Activated CD4-positive, alpha-beta T cell treated with anti-CD3 and anti-CD28 coated beads for 36 hours (primary cell): ENCODE measurements around the gene SKA1. TPM values are rescaled to one million over a fixed set of nuclear protein-coding genes. Genes with fewer than 3 reads are reported as not detected.

Experiments used
- ATAC-seq: fragments of 200-7000 bp; cut with Tn5 transposase; one replicate; pipeline ENCODE4 v1.10.0; 2021; ENCODE audit warnings: mild to moderate bottlenecking, moderate library complexity
- CTCF ChIA-PET: fragments of 350-600 bp; sonication (Branson Sonifier 250); formaldehyde crosslinking; loops from one replicate; lab custom pipeline; 2021; ENCODE audit warnings: antibody characterized with exemption; lab: Charles Lee
- POLR2A ChIA-PET: fragments of 350-600 bp; sonication (Branson Sonifier 250); formaldehyde crosslinking; loops from one replicate; lab custom pipeline; 2021; ENCODE audit warnings: antibody characterized with exemption, inconsistent platforms; lab: Charles Lee
- DNase-seq: peaks from one replicate; pipeline ENCODE4 v3.0.0-alpha.2; 2020
- H3K27ac Mint-ChIP-seq: one replicate; pipeline ENCODE4 v1.8.0; 2021; ENCODE audit warnings: mixed read lengths
- H3K27me3 Mint-ChIP-seq: one replicate; pipeline ENCODE4 v1.8.0; 2021; ENCODE audit warnings: mixed read lengths
- H3K36me3 Mint-ChIP-seq: one replicate; pipeline ENCODE4 v1.8.0; 2021; ENCODE audit warnings: low read depth, mixed read lengths
- H3K4me1 Mint-ChIP-seq: one replicate; pipeline ENCODE4 v1.8.0; 2021; ENCODE audit warnings: mixed read lengths
- H3K4me3 Mint-ChIP-seq: one replicate; pipeline ENCODE4 v1.8.0; 2021; ENCODE audit warnings: mild to moderate bottlenecking, moderate library complexity, mixed read lengths
- H3K9me3 Mint-ChIP-seq: one replicate; pipeline ENCODE4 v1.8.0; 2021; ENCODE audit warnings: low read depth, mixed read lengths
- intact Hi-C, 2 experiments: fragments of 100-400 bp; cut with DNase I in 1 of 2; cut with micrococcal nuclease in 1 of 2; formaldehyde crosslinking; loops; one replicate each; pipeline versions ENCODE4 v1.14.2 to v1.15.1; 2022 to 2024; cut with DNase I, micrococcal nuclease
- total RNA-seq, 2 experiments: library from RNA; stranded (reverse); gene quantifications; one replicate each; pipeline ENCODE4 v1.2.3, GENCODE V29; 2021

The SKA1 gene
- total RNA-seq = 10 to 100 TPM; 38.6 to 48.3 TPM

GRCh38 chr18:50374753-50375391, at the start of gene SKA1:
SKA1 (plus strand) TSS chr18:50375046; CDS start chr18:50375831, 785 bp downstream.
- peak; percentile 96 for DNase-seq
- intact Hi-C loops = loop anchor here (1.0 to 10.0 kb wide), 11 partner anchors 68 to 883 kb away; partner anchors contain the start of genes ACAA2 (in 2 of the 2), CXXC1 (in 2 of the 2), MBD1 (in 2 of the 2) and RPL17 (in 2 of the 2)
- Mint-ChIP-seq H3K4me1 (peaks cover 2% of the 10 kb centered on the region), H3K9me3 (peaks cover 4% of the 10 kb centered on the region), H3K27ac (peak within 1 kb of the TSS; percentile 79), H3K27me3 (peaks cover under 1% of the 10 kb centered on the region), H3K4me3 (peak within 1 kb of the TSS; percentile 83), H3K36me3 (peaks cover 12% of the 10 kb centered on the region)
- ChIA-PET POLR2A (interaction anchor here (0.8 kb wide), 1 partner anchor 93 kb away, joined by 3 read pairs; the partner anchor contains the start of gene MBD1), CTCF (interaction anchor here (0.7 to 1.9 kb wide), 7 partner anchors 11 to 411 kb away, joined by 3 to 16 read pairs (median 4); no protein-coding TSS in a partner anchor)
- ATAC-seq = peak; percentile 99

- ATAC-seq = no peak
These were observed 46.9 kb upstream of the SKA1 start for GRCh38 chr18:50327983-50328382.

GRCh38 chr18:50330176-50330575, 44.7 kb upstream of the SKA1 start:
- ChIA-PET CTCF (no interaction called here), POLR2A (no interaction called here)
- intact Hi-C loops = no loop called here
- DNase-seq (no peak), ATAC-seq (no peak)
- Mint-ChIP-seq H3K27ac (no peak overlapping the region), H3K27me3 (peaks cover 10% of the 10 kb centered on the region), H3K4me3 (no peak overlapping the region), H3K9me3 (no peaks in the 10 kb centered on the region), H3K4me1 (no peaks in the 10 kb centered on the region), H3K36me3 (no peaks in the 10 kb centered on the region)

More at GRCh38 chr18:50327983-50328382, 46.9 kb upstream of the SKA1 start:
- H3K4me3 Mint-ChIP-seq = no peak overlapping the region
- H3K27ac Mint-ChIP-seq = no peak overlapping the region
- H3K4me1 Mint-ChIP-seq = no peaks in the 10 kb centered on the region
- no peaks in the 10 kb centered on the region for H3K9me3 Mint-ChIP-seq
- ChIA-PET POLR2A (no interaction called here), CTCF (no interaction called here)
- DNase-seq = no peak
- peaks cover 10% of the 10 kb centered on the region for H3K27me3 Mint-ChIP-seq
- H3K36me3 Mint-ChIP-seq = no peaks in the 10 kb centered on the region
- intact Hi-C loops = no loop called here

GRCh38 chr18:50331691-50332090, 43.2 kb upstream of the SKA1 start:
- CTCF ChIA-PET = interaction anchor here (0.6 kb wide), 2 partner anchors 25 to 1567 kb away, joined by 3 read pairs; no protein-coding TSS in a partner anchor
- Mint-ChIP-seq H3K4me3 (no peak overlapping the region), H3K9me3 (no peaks in the 10 kb centered on the region), H3K36me3 (no peaks in the 10 kb centered on the region), H3K27ac (no peak overlapping the region), H3K4me1 (no peaks in the 10 kb centered on the region), H3K27me3 (peaks cover 8% of the 10 kb centered on the region)
- DNase-seq = no peak
- no peak for ATAC-seq
- POLR2A ChIA-PET = interaction anchor here (0.7 kb wide), 1 partner anchor 817 kb away, joined by 3 read pairs; no protein-coding TSS in a partner anchor
- intact Hi-C loops = no loop called here

- Mint-ChIP-seq H3K9me3 (no peaks in the 10 kb centered on the region), H3K27ac (no peak overlapping the region), H3K4me3 (no peak overlapping the region), H3K27me3 (peaks cover 4% of the 10 kb centered on the region), H3K4me1 (no peaks in the 10 kb centered on the region), H3K36me3 (no peaks in the 10 kb centered on the region)
- intact Hi-C loops = loop anchor here in 1 of 2 experiments (5.0 kb wide), 1 partner anchor 447 kb away; no protein-coding TSS in a partner anchor
- CTCF ChIA-PET = no interaction called here
- POLR2A ChIA-PET = no interaction called here
- no peak for ATAC-seq
- DNase-seq = no peak
These were observed 40.2 kb upstream of the SKA1 start for GRCh38 chr18:50334546-50335152.

- H3K9me3 Mint-ChIP-seq = no peaks in the 10 kb centered on the region
- no peak for DNase-seq
- intact Hi-C loops = loop anchor here in 1 of 2 experiments (5.0 kb wide), 1 partner anchor 451 kb away; no protein-coding TSS in a partner anchor
- no peak overlapping the region for H3K4me3 Mint-ChIP-seq
- no peaks in the 10 kb centered on the region for H3K4me1 Mint-ChIP-seq
- CTCF ChIA-PET = interaction anchor here (0.6 to 1.2 kb wide), 3 partner anchors 18 to 91 kb away, joined by 3 to 5 read pairs (median 4); no protein-coding TSS in a partner anchor
- H3K27ac Mint-ChIP-seq = no peak overlapping the region
- POLR2A ChIA-PET = no interaction called here
- H3K36me3 Mint-ChIP-seq = no peaks in the 10 kb centered on the region
- ATAC-seq = no peak
- no peaks in the 10 kb centered on the region for H3K27me3 Mint-ChIP-seq
These were observed 36.7 kb upstream of the SKA1 start for GRCh38 chr18:50338122-50338521.

- POLR2A ChIA-PET = no interaction called here
These were observed 36.1 kb upstream of the SKA1 start for GRCh38 chr18:50338715-50339114.

GRCh38 chr18:50340078-50340477, 34.8 kb upstream of the SKA1 start:
- Mint-ChIP-seq H3K4me1 (no peaks in the 10 kb centered on the region), H3K9me3 (no peaks in the 10 kb centered on the region), H3K4me3 (no peak overlapping the region), H3K27ac (no peak overlapping the region), H3K27me3 (no peaks in the 10 kb centered on the region), H3K36me3 (no peaks in the 10 kb centered on the region)
- POLR2A ChIA-PET = no interaction called here
- ATAC-seq (no peak), DNase-seq (peak; percentile 32)
- intact Hi-C loops = no loop called here
- CTCF ChIA-PET = interaction anchor here (0.8 kb wide), 1 partner anchor 10 kb away, joined by 3 read pairs; no protein-coding TSS in a partner anchor

More at GRCh38 chr18:50338715-50339114, 36.1 kb upstream of the SKA1 start:
- CTCF ChIA-PET = interaction anchor here (0.6 to 1.2 kb wide), 4 partner anchors 17 to 281 kb away, joined by 3 to 5 read pairs (median 4); no protein-coding TSS in a partner anchor
- intact Hi-C loops = loop anchor here in 1 of 2 experiments (5.0 kb wide), 1 partner anchor 451 kb away; no protein-coding TSS in a partner anchor
- Mint-ChIP-seq H3K27me3 (no peaks in the 10 kb centered on the region), H3K36me3 (no peaks in the 10 kb centered on the region), H3K27ac (no peak overlapping the region), H3K4me3 (no peak overlapping the region), H3K9me3 (no peaks in the 10 kb centered on the region), H3K4me1 (no peaks in the 10 kb centered on the region)
- ATAC-seq (no peak), DNase-seq (no peak)

GRCh38 chr18:50341443-50341842, 33.4 kb upstream of the SKA1 start:
- H3K4me3 Mint-ChIP-seq = no peak overlapping the region

GRCh38 chr18:50350699-50351098, 24.1 kb upstream of the SKA1 start:
- H3K9me3 Mint-ChIP-seq = no peaks in the 10 kb centered on the region
- H3K27me3 Mint-ChIP-seq = peaks cover 17% of the 10 kb centered on the region
- no peak overlapping the region for H3K4me3 Mint-ChIP-seq
- ATAC-seq (no peak), DNase-seq (no peak)
- intact Hi-C loops = loop anchor here in 1 of 2 experiments (10.0 kb wide), 1 partner anchor 336 kb away; no protein-coding TSS in a partner anchor
- H3K36me3 Mint-ChIP-seq = no peaks in the 10 kb centered on the region
- POLR2A ChIA-PET = no interaction called here
- no peaks in the 10 kb centered on the region for H3K4me1 Mint-ChIP-seq
- H3K27ac Mint-ChIP-seq = no peak overlapping the region
- CTCF ChIA-PET = interaction anchor here (0.6 to 0.7 kb wide), 2 partner anchors 11 to 1071 kb away, joined by 3 read pairs; no protein-coding TSS in a partner anchor

More at GRCh38 chr18:50341443-50341842, 33.4 kb upstream of the SKA1 start:
- H3K9me3 Mint-ChIP-seq = no peaks in the 10 kb centered on the region
- DNase-seq (no peak), ATAC-seq (no peak)
- H3K36me3 Mint-ChIP-seq = no peaks in the 10 kb centered on the region
- ChIA-PET CTCF (interaction anchor here (0.6 to 1.7 kb wide), 2 partner anchors 16 to 101 kb away, joined by 3 to 6 read pairs; no protein-coding TSS in a partner anchor), POLR2A (no interaction called here)
- intact Hi-C loops = no loop called here
- H3K4me1 Mint-ChIP-seq = no peaks in the 10 kb centered on the region
- no peak overlapping the region for H3K27ac Mint-ChIP-seq
- no peaks in the 10 kb centered on the region for H3K27me3 Mint-ChIP-seq
